Parathyroid adenoma (tissue), 2 donors: ENCODE measurements around the gene ASTN2.

ENCODE experiments used
- H2AFZ ChIP-seq: fragments of 300-600 bp; sonication (generic); one replicate; pipeline ENCODE4 v1.7.0; 2017; ENCODE audit warnings: antibody characterized with exemption, mild to moderate bottlenecking
- H3K27ac ChIP-seq: fragments of 300-600 bp; sonication (generic); one replicate; pipeline ENCODE4 v1.7.0; 2017
- H3K27me3 ChIP-seq: fragments of 300-600 bp; sonication (generic); one replicate; pipeline ENCODE4 v1.7.0; 2017; ENCODE audit warnings: low read length; ENCODE audit not compliant: control insufficient read depth, insufficient read depth
- H3K36me3 ChIP-seq: fragments of 300-600 bp; sonication (generic); one replicate; pipeline ENCODE4 v1.7.0; 2017; ENCODE audit warnings: low read length; ENCODE audit not compliant: control insufficient read depth, insufficient read depth
- H3K4me1 ChIP-seq: fragments of 300-600 bp; sonication (generic); one replicate; pipeline ENCODE4 v1.7.0; 2017; ENCODE audit warnings: control low read depth
- H3K4me2 ChIP-seq: fragments of 300-600 bp; sonication (generic); one replicate; pipeline ENCODE4 v1.7.0; 2017; ENCODE audit warnings: low read length
- H3K4me3 ChIP-seq: fragments of 300-600 bp; sonication (generic); one replicate; pipeline ENCODE4 v1.7.0; 2017; ENCODE audit warnings: low read depth, low read length
- H3K79me2 ChIP-seq: fragments of 300-600 bp; sonication (generic); one replicate; pipeline ENCODE4 v1.7.0; 2017; ENCODE audit warnings: control low read depth
- H3K9ac ChIP-seq: fragments of 300-600 bp; sonication (generic); one replicate; pipeline ENCODE4 v1.7.0; 2017; ENCODE audit warnings: mild to moderate bottlenecking
- H3K9me3 ChIP-seq: fragments of 300-600 bp; sonication (generic); one replicate; pipeline ENCODE4 v1.7.0; 2017; ENCODE audit warnings: low read length; ENCODE audit not compliant: control insufficient read depth
- TF ChIP-seq, protein P1 (sequence below): fragments of 300-600 bp; sonication (generic); IDR thresholded peaks from one replicate; pipeline ENCODE4 v1.7.0; 2017; ENCODE audit warnings: antibody characterized with exemption, mild to moderate bottlenecking
- donor health status: primary hyperparathyroidism.

Gene ASTN2

DNA sequence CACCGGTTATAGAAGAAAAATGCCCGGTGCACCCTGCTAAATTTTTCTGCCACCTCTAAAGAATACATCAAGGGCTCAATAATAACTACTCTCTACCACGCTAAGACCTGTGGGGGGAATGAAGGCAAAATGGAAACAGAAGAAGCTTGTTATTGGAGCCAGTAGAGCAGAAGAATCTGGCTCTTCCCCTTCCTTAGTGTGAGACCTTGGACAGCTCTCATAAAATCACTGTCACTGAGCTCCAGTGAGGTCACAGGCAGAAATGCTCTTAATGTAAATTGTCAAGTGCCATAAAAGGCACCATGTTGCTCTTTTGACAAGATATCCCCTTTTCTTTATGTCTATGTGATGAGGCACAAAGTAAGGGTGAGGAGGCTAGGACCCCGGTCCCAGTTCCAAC is 74.4 kb downstream of the ASTN2 start:
- Histone ChIP-seq H3K36me3 (no peaks in the 10 kb centered on the region), H3K27me3 (no peaks in the 10 kb centered on the region), H3K4me3 (no peak overlapping the region), H3K4me2 (no peak overlapping the region), H2AFZ (no peak overlapping the region), H3K9ac (no peak overlapping the region), H3K79me2 (no peaks in the 10 kb centered on the region), H3K9me3 (no peaks in the 10 kb centered on the region), H3K27ac (no peak overlapping the region), H3K4me1 (no peaks in the 10 kb centered on the region)
- TF ChIP-seq, protein P1, sequence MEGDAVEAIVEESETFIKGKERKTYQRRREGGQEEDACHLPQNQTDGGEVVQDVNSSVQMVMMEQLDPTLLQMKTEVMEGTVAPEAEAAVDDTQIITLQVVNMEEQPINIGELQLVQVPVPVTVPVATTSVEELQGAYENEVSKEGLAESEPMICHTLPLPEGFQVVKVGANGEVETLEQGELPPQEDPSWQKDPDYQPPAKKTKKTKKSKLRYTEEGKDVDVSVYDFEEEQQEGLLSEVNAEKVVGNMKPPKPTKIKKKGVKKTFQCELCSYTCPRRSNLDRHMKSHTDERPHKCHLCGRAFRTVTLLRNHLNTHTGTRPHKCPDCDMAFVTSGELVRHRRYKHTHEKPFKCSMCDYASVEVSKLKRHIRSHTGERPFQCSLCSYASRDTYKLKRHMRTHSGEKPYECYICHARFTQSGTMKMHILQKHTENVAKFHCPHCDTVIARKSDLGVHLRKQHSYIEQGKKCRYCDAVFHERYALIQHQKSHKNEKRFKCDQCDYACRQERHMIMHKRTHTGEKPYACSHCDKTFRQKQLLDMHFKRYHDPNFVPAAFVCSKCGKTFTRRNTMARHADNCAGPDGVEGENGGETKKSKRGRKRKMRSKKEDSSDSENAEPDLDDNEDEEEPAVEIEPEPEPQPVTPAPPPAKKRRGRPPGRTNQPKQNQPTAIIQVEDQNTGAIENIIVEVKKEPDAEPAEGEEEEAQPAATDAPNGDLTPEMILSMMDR: no peak

GRCh38 chr9:117335837-117336433 is 78.9 kb downstream of the ASTN2 start:
- Histone ChIP-seq H3K9ac (no peak overlapping the region), H3K4me3 (no peak overlapping the region), H3K4me2 (no peak overlapping the region), H3K79me2 (no peaks in the 10 kb centered on the region), H3K4me1 (no peaks in the 10 kb centered on the region), H3K36me3 (no peaks in the 10 kb centered on the region), H3K9me3 (no peaks in the 10 kb centered on the region), H3K27me3 (no peaks in the 10 kb centered on the region), H3K27ac (no peak overlapping the region), H2AFZ (no peak overlapping the region)
- TF ChIP-seq, protein P1: no peak

DNA sequence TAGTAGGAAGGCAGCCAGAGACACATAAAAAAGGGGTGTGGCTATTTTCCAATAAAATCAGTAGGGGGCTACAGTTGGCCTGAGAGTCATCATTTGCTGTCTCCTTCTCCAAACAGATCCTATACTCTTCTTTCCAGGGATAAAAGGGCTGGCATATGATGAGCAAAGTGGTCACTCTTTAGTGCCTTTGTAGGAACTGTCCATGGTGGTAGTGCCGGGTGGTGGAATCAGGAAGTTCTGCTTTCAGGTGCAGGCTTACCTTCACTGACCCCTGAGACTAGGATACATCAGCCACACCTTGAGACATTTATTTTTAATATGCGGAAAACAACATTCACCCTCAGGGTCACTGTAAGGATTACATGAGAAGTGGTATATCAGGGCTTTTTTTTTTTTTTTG is 80.8 kb downstream of the ASTN2 start:
- H3K36me3 ChIP-seq: no peaks in the 10 kb centered on the region
- no peaks in the 10 kb centered on the region for H3K27me3 ChIP-seq
- H3K9ac ChIP-seq: no peak overlapping the region
- no peaks in the 10 kb centered on the region for H3K9me3 ChIP-seq
- no peak overlapping the region for H3K27ac ChIP-seq
- H3K4me3 ChIP-seq: no peak overlapping the region
- H3K79me2 ChIP-seq: no peaks in the 10 kb centered on the region
- no peak overlapping the region for H3K4me2 ChIP-seq
- H3K4me1 ChIP-seq: no peaks in the 10 kb centered on the region
- no peak overlapping the region for H2AFZ ChIP-seq
- TF ChIP-seq, protein P1: no peak

- Histone ChIP-seq H3K4me2 (no peak overlapping the region), H2AFZ (no peak overlapping the region), H3K79me2 (no peaks in the 10 kb centered on the region), H3K9me3 (no peaks in the 10 kb centered on the region), H3K36me3 (no peaks in the 10 kb centered on the region), H3K4me1 (no peaks in the 10 kb centered on the region), H3K4me3 (no peak overlapping the region), H3K27ac (no peak overlapping the region), H3K27me3 (no peaks in the 10 kb centered on the region), H3K9ac (no peak overlapping the region)
- TF ChIP-seq, protein P1: no peak
These were observed 89.0 kb downstream of the ASTN2 start for GRCh38 chr9:117325831-117326230.

- TF ChIP-seq, protein P1: no peak
- Histone ChIP-seq H3K4me1 (no peaks in the 10 kb centered on the region), H3K4me2 (no peak overlapping the region), H3K4me3 (no peak overlapping the region), H3K9me3 (no peaks in the 10 kb centered on the region), H3K79me2 (no peaks in the 10 kb centered on the region), H3K9ac (no peak overlapping the region), H3K27me3 (no peaks in the 10 kb centered on the region), H3K36me3 (no peaks in the 10 kb centered on the region), H3K27ac (no peak overlapping the region), H2AFZ (no peak overlapping the region)
These were observed 89.6 kb downstream of the ASTN2 start for GRCh38 chr9:117325110-117325731.
